Adrenal gland (tissue), 12 donors: ENCODE results near the gene FOXS1. TPM values are rescaled to one million over a fixed set of nuclear protein-coding genes. Genes with fewer than 3 reads are reported as not detected.
A peak's percentile ranks its signal among the peaks of the same experiment; 100 is the strongest.

Source experiments
- DNase-seq, 7 donors: peaks; one replicate each; pipeline ENCODE4 v3.0.0-alpha.2; 2019 to 2020
- H3K27ac ChIP-seq, 5 donors: fragments of 200-600 bp; sonication (generic) in 4 of 5; 1 replicate in 3 of 5; 2 replicates in 2 of 5; pipeline versions ENCODE4 v1.5.1 to v1.8.0; 2016 to 2020; ENCODE audit warnings: mild to moderate bottlenecking in 1 of 5
- H3K27me3 ChIP-seq: fragments of 200-600 bp; 2 replicates; pipeline ENCODE4 v1.8.0; 2021
- H3K36me3 ChIP-seq, 2 donors: fragments of 200-600 bp; replicated peaks in 1 of 2; 1 replicate in 1 of 2; 2 replicates in 1 of 2; pipeline versions ENCODE4 v1.5.1 to v1.8.0; 2018 to 2022
- H3K4me1 ChIP-seq, 2 donors: fragments of 200-600 bp; replicated peaks in 1 of 2; 1 replicate in 1 of 2; 2 replicates in 1 of 2; pipeline versions ENCODE4 v1.5.1 to v1.8.0; 2018 to 2021
- H3K4me3 ChIP-seq, 4 donors: fragments of 200-600 bp; sonication (generic) in 3 of 4; one replicate each; pipeline ENCODE4 v1.5.1; 2016 to 2018
- H3K9me3 ChIP-seq, 3 donors: fragments of 200-600 bp; sonication (generic) in 1 of 3; replicated peaks in 1 of 3; 1 replicate in 2 of 3; 2 replicates in 1 of 3; pipeline versions ENCODE4 v1.5.1 to v1.8.0; 2016 to 2021
- CTCF ChIP-seq, 6 experiments: fragments of 450-650 bp in 4 of 6; fragments of 200-600 bp in 2 of 6; sonication (generic) in 1 of 6; IDR thresholded peaks; 1 replicate in 5 of 6; 2 replicates in 1 of 6; pipeline versions ENCODE4 v1.5.1 to v1.8.0; 2016 to 2021; ENCODE audit warnings: antibody characterized with exemption in 6 of 6, mild to moderate bottlenecking in 2 of 6, moderate library complexity in 1 of 6
- POLR2A ChIP-seq, 2 donors: fragments of 450-650 bp; IDR thresholded peaks; one replicate each; pipeline ENCODE4 v1.6.1; 2017; ENCODE audit warnings: antibody characterized with exemption in 2 of 2, mild to moderate bottlenecking in 2 of 2, moderate library complexity in 1 of 2
- WGBS, 4 donors: extraction: QIAGEN DNeasy Blood & Tissue Kit in 2 of 4; methylation state at CpG; one replicate each; pipeline versions ENCODE4 v1.1.5 to v1.1.7; 2013 to 2017; 5-methylcytosine and 5-hydroxymethylcytosine counted together
- intact Hi-C, 2 donors: fragments of 100-400 bp; cut with DNase I; formaldehyde crosslinking; loops; one replicate each; pipeline versions ENCODE4 v1.14.1 to v1.15.0; 2022 to 2023
- polyA plus RNA-seq, 3 donors: library from polyadenylated mRNA; stranded (reverse); fragments of 200-250 nt in 2 of 3; fragments of 350-450 nt in 1 of 3; fragmentation: Illumina TruSeq in 1 of 3; extraction: RNeasy Lipid Tissue Mini Kit (QIAGEN cat#74804) in 1 of 3; gene quantifications; one replicate each; pipeline ENCODE4 v1.2.3, GENCODE V29; 2013 to 2014
- total RNA-seq, 9 donors: library from RNA; depleted of rRNA in 4 of 9; stranded (reverse); fragments of >200 nt in 4 of 9; fragments of 120-200 nt in 1 of 9; fragmentation: NEBNext Ultra II Directional in 1 of 9; extraction: Animal tissue kit (Norgen Biotek cat#: 25700) in 1 of 9; gene quantifications; one replicate each; pipeline versions ENCODE4 v1.1.0 to v1.2.4, GENCODE V29; 2013 to 2023
- donor health status: healthy with polysubstance abuse.
- donor health status: Bipolar disorder and iron deficiency.
- donor health status: DM: yes; HTN: yes; CAD: no.
- donor health status: DM: no; HTN: no; CAD: no.
- donor health status: DM: no; HTN: no; CAD: no.
- donor health status: DM: yes; HTN: yes; CAD: no.

Gene FOXS1
- total and polyA plus RNA-seq, 12 donors: 0.22 to 6.0 (median 2.0) TPM

GRCh38 chr20:31844737-31845299 lies 586 bp downstream of the FOXS1 start:
- Histone ChIP-seq H3K36me3 (no peaks in the 10 kb centered on the region), H3K9me3 (no peaks in the 10 kb centered on the region), H3K27ac (peak overlapping the region in 2 of 5 donors; percentile 38 to 89), H3K4me1 (no peaks in the 10 kb centered on the region), H3K4me3 (peak overlapping the region in 1 of 4 donors; percentile 34), H3K27me3 (no peaks in the 10 kb centered on the region)
- no peak for DNase-seq
- intact Hi-C loops: no loop called here
- 55 to 90% (median 77%) methylated on average over 9 to 28 of the region's 28 CpGs for whole genome bisulfite sequencing, 4 donors
- TF ChIP-seq POLR2A (IDR thresholded peaks at IDR 0.05) (no peak), CTCF (IDR thresholded peaks at IDR 0.05) (no peak)

- Histone ChIP-seq H3K27ac (peak overlapping the region in 1 of 5 donors; percentile 89), H3K4me1 (no peaks in the 10 kb centered on the region), H3K4me3 (peak overlapping the region in 1 of 4 donors; percentile 34), H3K36me3 (no peaks in the 10 kb centered on the region), H3K27me3 (no peaks in the 10 kb centered on the region), H3K9me3 (no peaks in the 10 kb centered on the region)
- intact Hi-C loops: no loop called here
- TF ChIP-seq CTCF (IDR thresholded peaks at IDR 0.05) (no peak), POLR2A (IDR thresholded peaks at IDR 0.05) (no peak)
- WGBS, 4 donors: 60 to 84% (median 74%) methylated on average over 5 of the region's 5 CpGs
- DNase-seq: no peak
Observed at GRCh38 chr20:31843881-31844280, 1.5 kb downstream of the FOXS1 start.

- no peaks in the 10 kb centered on the region for H3K27me3 ChIP-seq
- TF ChIP-seq POLR2A (IDR thresholded peaks at IDR 0.05) (no peak), CTCF (IDR thresholded peaks at IDR 0.05) (no peak)
- H3K27ac ChIP-seq: peak overlapping the region in 3 of 5 donors; percentile 8 to 89 (median 37)
- H3K36me3 ChIP-seq: no peaks in the 10 kb centered on the region
- intact Hi-C loops: no loop called here
- no peaks in the 10 kb centered on the region for H3K4me1 ChIP-seq
- no peak overlapping the region for H3K4me3 ChIP-seq
- WGBS, 4 donors: 44 to 68% (median 51%) methylated on average over 6 of the region's 6 CpGs
- DNase-seq: no peak
- no peaks in the 10 kb centered on the region for H3K9me3 ChIP-seq
Observed at GRCh38 chr20:31843288-31843687, 2.1 kb downstream of the FOXS1 start.

DNA sequence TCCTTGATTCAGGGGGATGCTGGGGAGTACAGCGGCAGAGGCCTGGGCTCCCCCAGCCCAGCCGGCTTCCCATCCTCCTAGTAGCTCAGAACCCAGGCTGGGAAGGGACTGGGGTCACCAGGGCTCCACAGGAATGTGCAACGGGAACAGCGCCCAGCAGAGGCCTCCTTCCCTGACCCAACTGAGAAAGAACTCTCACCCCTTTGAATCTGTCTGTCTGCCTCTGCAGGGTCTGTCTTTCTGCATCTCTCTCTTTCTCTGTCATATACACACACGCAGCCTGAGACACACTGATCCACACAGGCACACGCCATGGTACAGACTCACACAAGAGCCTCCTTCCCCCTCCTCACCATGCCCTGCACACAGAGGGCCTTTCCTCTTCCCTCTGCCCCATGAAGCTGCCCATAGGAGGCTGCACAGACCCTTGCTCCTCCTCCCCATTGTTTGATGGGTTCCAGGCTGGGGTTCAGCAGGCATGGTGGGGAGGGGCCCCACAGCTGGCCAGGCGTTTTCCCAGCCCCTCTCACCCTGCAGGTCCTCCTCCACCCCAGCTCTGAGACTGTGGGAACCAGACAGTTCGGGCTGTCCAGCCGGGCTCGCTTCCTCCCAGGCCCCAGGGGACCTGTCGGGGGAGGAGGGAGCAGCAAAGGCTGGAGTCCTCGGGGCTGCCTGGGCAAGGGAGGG lies 2.8 kb downstream of the FOXS1 start:
- Histone ChIP-seq H3K4me3 (no peak overlapping the region), H3K36me3 (no peaks in the 10 kb centered on the region), H3K27ac (peak overlapping the region in 3 of 5 donors; percentile 13 to 89 (median 37)), H3K4me1 (peaks cover 0 to 7% of the 10 kb centered on the region in 2 donors), H3K9me3 (no peaks in the 10 kb centered on the region), H3K27me3 (no peaks in the 10 kb centered on the region)
- WGBS, 4 donors: 60 to 63% (median 62%) methylated on average over 5 to 12 of the region's 12 CpGs
- no peak for TF ChIP-seq POLR2A (IDR thresholded peaks at IDR 0.05)
- TF ChIP-seq CTCF (IDR thresholded peaks at IDR 0.05): no peak
- DNase-seq: peak in 3 of 7 donors; percentile 27 to 45 (median 39)
- intact Hi-C loops: no loop called here
